Mesothelial cell of epicardium (in vitro differentiated cells): ENCODE measurements around the gene ARHGAP22. TPM values are rescaled to one million over a fixed set of nuclear protein-coding genes. Genes with fewer than 3 reads are reported as not detected.

Experiments
- DNase-seq, 2 experiments: peaks; one replicate each; pipeline ENCODE4 v3.0.0; 2021; ENCODE audit warnings: low spot score in 2 of 2; ENCODE audit not compliant: unreplicated experiment in 2 of 2
- H3K27ac Mint-ChIP-seq: 2 replicates; pipeline ENCODE4 v1.8.0; 2021; ENCODE audit warnings: mixed read lengths
- H3K27me3 Mint-ChIP-seq: 2 replicates; pipeline ENCODE4 v1.8.0; 2021; ENCODE audit warnings: low read depth, mixed read lengths
- H3K36me3 Mint-ChIP-seq: 2 replicates; pipeline ENCODE4 v1.8.0; 2021; ENCODE audit warnings: mixed read lengths
- H3K4me1 Mint-ChIP-seq: 2 replicates; pipeline ENCODE4 v1.8.0; 2021; ENCODE audit warnings: mixed read lengths
- H3K4me3 Mint-ChIP-seq: 2 replicates; pipeline ENCODE4 v1.8.0; 2021; ENCODE audit warnings: mild to moderate bottlenecking, moderate library complexity, mixed read lengths
- H3K9me3 Mint-ChIP-seq: 2 replicates; pipeline ENCODE4 v1.8.0; 2021; ENCODE audit warnings: mixed read lengths
- total RNA-seq: library from RNA; stranded (reverse); gene quantifications from 3 replicates; pipeline ENCODE4 v1.2.1, GENCODE V29; 2021
- TF ChIP-seq, protein P1 (sequence below): fragments of 200-600 bp; sonication (generic); IDR thresholded peaks from one replicate; pipeline ENCODE4 v1.5.0; 2021; ENCODE audit warnings: antibody characterized with exemption; ENCODE audit not compliant: unreplicated experiment

ARHGAP22 gene
- total RNA-seq, 1 donor from 2014 or later, result 2.9 TPM

DNA sequence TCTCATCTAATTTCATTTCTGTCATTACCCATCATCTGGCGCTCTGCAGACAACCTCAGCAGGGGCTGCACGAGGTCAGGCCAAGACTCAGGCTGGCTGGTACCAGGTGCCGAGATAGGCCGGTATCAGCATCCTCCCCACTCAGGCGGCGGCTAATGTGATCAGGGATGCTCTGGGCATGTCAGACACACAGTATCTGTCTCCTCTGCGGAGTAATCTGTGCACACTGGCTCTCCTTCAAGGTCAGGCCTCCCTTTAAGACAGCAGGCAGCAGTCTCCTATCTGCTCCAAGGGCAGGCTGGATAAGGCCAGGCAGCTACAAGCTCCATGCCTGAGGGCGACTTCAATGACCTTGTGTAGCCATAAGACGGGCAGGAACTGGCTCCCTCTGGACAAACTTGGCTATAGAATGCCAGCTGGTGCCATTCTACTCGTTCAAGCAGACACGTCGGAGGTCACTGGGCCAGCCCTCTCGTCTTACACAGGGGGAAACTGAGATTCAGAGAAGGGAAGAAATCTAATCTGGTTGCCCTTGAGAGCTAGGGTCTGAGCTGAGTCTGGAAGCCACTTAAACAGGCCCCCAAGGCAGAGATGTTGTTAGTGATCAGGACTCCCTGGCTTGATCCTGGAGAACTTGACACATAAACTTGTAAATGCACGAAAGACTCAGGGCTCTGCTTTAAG lies 59.3 kb downstream of the ARHGAP22 start:
- Mint-ChIP-seq H3K36me3 (no peaks in the 10 kb centered on the region), H3K27me3 (no peaks in the 10 kb centered on the region), H3K4me3 (no peak overlapping the region), H3K4me1 (peaks cover 10% of the 10 kb centered on the region), H3K27ac (no peak overlapping the region), H3K9me3 (no peaks in the 10 kb centered on the region)
- TF ChIP-seq, protein P1, sequence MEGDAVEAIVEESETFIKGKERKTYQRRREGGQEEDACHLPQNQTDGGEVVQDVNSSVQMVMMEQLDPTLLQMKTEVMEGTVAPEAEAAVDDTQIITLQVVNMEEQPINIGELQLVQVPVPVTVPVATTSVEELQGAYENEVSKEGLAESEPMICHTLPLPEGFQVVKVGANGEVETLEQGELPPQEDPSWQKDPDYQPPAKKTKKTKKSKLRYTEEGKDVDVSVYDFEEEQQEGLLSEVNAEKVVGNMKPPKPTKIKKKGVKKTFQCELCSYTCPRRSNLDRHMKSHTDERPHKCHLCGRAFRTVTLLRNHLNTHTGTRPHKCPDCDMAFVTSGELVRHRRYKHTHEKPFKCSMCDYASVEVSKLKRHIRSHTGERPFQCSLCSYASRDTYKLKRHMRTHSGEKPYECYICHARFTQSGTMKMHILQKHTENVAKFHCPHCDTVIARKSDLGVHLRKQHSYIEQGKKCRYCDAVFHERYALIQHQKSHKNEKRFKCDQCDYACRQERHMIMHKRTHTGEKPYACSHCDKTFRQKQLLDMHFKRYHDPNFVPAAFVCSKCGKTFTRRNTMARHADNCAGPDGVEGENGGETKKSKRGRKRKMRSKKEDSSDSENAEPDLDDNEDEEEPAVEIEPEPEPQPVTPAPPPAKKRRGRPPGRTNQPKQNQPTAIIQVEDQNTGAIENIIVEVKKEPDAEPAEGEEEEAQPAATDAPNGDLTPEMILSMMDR, result no peak
- no peak for DNase-seq

- H3K27me3 Mint-ChIP-seq, result no peaks in the 10 kb centered on the region
- peaks cover 11% of the 10 kb centered on the region for H3K4me1 Mint-ChIP-seq
- no peak for DNase-seq
- no peaks in the 10 kb centered on the region for H3K36me3 Mint-ChIP-seq
- TF ChIP-seq, protein P1, result no peak
- no peak overlapping the region for H3K4me3 Mint-ChIP-seq
- H3K27ac Mint-ChIP-seq, result no peak overlapping the region
- no peaks in the 10 kb centered on the region for H3K9me3 Mint-ChIP-seq
These were observed 61.6 kb downstream of the ARHGAP22 start for GRCh38 chr10:48543182-48543844.

- Mint-ChIP-seq H3K27ac (no peak overlapping the region), H3K36me3 (no peaks in the 10 kb centered on the region), H3K9me3 (no peaks in the 10 kb centered on the region), H3K4me1 (peaks cover 11% of the 10 kb centered on the region), H3K27me3 (no peaks in the 10 kb centered on the region), H3K4me3 (no peak overlapping the region)
- TF ChIP-seq, protein P1, result no peak
- no peak for DNase-seq
These were observed 62.2 kb downstream of the ARHGAP22 start for GRCh38 chr10:48542471-48543181.

- Mint-ChIP-seq H3K27me3 (no peaks in the 10 kb centered on the region), H3K4me1 (peaks cover 11% of the 10 kb centered on the region), H3K27ac (no peak overlapping the region), H3K4me3 (no peak overlapping the region), H3K9me3 (no peaks in the 10 kb centered on the region), H3K36me3 (no peaks in the 10 kb centered on the region)
- TF ChIP-seq, protein P1, result no peak
- no peak for DNase-seq
These were observed 63.6 kb downstream of the ARHGAP22 start for GRCh38 chr10:48541144-48541795.

DNA sequence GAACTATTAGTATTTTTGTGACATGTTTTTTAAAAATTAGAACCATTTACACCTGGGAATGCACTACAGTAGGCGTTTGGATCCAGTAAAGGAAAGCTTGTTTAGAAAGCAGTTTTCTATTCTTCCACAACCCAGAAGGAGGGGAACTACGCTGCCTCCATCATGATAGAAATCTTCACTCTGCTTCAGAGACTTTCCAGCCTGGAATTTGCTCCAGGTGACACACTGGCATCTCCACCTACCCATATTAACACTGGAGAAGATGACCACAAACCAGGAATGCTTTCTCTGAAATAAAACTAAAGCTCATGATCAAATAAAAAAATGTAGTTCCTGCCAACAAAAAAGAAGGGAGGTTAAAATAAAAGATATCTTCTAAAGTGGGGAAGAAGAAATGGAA lies 66.3 kb downstream of the ARHGAP22 start:
- H3K36me3 Mint-ChIP-seq, result no peaks in the 10 kb centered on the region
- no peak overlapping the region for H3K4me3 Mint-ChIP-seq
- H3K27me3 Mint-ChIP-seq, result no peaks in the 10 kb centered on the region
- H3K27ac Mint-ChIP-seq, result no peak overlapping the region
- TF ChIP-seq, protein P1, result no peak
- H3K4me1 Mint-ChIP-seq, result peaks cover 15% of the 10 kb centered on the region
- no peak for DNase-seq
- H3K9me3 Mint-ChIP-seq, result no peaks in the 10 kb centered on the region
